Putamen (tissue), 1 donor: ENCODE data around the gene CCDC78.

ENCODE experiments used
- DNase-seq: peaks from one replicate; pipeline ENCODE4 v3.0.0-alpha.2; 2016; ENCODE audit warnings: low spot score

CCDC78 gene

DNA sequence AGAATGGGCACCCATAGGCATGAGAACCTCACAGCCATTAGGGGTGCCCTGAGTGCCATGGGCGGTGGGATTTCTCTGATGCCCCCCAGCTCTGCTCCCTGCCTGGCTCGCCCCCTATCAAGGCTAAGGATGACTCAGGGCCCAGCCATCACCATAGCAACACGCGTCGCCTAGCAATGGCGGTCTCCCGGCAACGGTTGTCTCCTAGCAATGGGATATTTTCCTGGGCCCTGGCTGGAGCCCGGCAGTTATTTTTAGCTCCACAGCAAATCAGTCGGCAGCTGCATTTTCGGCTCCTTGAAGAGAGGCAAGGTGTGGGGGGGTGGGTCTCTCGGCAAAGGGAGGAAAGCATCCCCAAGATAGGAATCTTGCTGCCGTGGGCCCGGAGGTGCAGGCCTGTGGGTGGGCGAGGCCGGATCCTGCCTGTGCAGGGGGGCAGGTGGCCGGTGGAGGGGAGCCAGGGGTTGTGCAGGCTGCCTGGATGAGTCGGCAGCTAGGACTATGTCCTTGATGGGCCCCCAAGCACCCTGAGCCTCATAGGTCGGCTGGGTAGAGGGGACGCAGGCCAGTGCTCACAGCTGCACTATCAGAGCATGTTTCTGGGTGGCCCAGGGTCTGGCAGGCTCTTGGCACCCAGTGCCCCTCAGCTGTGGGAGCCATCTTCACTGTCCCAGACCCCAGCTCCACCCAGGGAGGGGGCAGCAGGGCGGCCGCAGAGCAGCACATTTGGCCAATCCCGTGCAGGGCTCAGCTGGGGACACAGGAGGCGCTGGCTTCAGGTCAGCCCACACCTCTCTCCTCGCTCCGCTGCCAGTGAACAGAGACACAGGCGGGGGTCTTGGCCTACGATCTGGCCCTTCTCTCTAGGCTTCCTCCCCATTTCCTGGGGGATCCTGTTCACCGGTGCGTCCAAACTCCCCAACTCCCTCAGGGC lies 16.4 kb downstream of the CCDC78 start:
- DNase-seq = no peak

DNA sequence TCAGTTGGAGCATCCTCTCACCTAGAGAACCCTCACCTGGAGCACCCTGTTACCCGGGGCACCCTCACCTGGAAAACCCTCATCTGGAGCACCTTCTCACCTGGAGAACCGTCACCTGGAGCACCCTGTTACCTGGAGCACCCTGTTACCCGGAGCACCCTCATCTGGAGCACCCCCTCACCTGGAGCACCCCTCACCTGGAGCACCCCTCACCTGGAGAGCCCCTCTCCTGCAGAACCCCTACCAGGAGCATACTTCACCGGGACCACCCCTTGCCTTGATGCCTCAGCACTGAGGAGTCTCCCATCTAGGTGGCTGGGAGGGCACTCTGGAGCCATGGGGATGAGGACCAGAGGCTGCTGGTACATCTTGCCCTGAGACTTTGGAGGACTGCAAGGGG lies 17.3 kb downstream of the CCDC78 start:
- DNase-seq = no peak

DNA sequence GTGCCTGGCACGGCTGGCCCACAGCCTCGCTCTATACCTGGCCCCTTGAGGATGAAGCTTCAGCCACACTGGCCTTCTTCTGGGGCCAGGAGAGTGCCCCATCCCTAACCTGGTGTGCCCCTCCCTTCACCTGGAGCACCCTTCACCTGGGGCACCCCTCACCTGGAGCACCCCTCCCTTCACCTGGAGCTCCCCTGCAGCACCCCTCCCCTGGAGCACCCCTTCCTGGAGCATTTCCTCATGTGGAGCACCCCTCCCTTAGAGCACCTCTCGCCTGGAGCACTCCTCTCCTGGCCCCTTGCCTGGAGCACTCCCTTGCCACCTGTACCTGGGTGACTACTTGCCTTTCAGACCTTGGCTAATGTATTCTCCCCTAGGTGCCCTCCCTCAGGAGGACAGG lies 18.2 kb downstream of the CCDC78 start:
- no peak for DNase-seq

DNA sequence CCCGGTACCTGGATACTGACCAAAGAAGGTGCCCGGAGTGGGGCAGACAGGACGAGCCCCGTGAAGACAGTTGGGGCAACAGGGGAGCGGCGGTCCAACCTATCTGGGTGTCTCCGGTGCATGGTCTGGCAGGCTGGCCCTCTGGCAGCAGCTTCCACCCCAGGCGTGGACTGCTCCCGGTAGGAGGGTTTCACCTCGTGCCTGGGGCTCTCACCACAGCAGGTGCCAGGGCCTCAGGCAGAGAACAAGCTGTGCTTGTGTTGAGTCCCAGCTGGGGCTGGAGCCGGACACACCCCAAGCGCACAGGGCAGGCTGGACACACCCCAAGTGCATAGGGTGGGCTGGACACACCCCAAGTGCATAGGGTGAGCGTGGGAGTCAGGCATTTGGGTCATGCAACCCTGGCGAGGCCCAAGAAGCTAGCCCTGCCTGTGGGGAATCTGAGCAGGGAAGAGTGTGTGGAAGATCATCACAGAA lies 19.1 kb downstream of the CCDC78 start:
- DNase-seq = no peak

DNA sequence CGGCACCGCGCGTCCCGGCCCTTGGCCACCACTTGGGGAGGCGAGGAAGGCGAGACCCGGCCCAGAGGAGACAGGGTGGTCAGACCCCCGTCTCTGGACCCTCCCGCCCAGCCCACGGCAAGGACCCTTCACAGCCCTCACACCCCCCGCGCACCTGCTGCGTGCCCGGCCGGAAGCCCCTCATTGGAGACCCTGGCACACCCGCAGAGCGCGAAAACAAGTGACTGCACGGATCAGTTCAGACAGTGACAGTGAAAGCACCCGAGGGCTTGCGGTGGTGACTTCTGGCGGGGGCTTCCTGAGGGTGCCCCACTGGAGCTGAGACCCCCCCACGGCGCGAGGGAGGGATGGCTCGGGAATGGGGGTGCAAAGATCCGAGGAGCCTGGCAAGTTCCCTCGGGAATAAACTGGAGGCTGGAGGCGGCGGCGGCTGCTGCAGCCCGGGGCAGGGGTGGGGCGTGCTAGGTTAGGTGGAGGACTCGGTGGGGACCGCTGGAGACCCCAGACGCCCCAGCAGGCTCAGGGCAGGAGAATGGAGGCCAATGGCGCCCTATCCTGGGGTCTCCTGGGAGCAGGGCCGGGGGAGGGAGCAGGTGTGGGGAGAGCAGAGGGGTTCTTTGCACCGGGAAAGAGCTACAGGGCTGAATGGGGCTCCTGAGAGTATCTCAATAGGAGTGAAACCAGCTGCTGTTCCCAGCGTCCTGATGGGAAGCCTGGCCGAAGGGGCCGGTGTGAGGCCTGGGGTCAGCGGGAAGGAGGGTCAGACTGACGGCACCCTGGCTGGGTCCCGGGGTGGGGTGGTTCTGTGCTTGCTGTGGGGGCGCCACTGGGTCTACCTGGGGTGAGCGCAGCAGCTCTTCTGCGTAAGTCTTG lies 19.8 kb downstream of the CCDC78 start:
- no peak for DNase-seq

DNA sequence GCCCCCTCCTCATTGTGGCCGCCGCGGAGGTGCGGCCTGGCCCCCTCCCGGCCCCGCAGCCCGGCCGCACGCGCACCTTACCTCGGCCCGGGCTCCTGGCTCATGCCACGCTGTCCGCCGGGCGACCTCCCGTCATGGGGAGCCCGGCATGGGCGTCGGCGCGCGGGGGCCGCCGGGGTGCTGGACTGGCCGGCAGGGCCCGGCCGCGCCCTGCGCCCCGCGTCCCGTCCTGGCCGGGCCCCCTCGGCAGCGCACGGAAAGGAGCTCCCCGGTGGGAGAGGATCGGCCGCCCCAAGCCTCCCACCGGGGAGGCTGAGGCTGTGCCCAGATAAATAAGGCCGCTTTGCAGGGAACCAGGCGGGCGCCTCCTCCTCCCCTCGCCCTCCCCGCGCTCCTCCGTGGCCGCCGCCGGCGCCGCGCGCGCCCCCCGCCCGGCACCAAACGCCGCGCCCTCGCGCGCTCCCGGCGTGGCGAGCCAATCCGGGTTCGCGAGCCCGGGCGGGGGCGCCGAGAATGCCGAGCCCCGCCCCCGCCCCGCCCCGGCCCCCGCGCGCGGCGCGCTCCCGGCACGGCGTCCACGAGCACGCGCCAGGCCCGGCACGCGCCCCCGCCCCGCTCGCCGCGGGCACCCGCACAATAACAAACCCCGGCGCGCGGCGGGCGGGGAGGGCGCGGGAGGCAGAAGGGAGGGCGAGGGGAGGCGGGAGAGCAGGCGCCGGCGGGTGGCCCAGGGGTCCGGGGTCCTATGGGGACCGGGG lies 20.6 kb downstream of the CCDC78 start, which contains the start of gene FBXL16:
TSS of gene FBXL16 (minus strand) at position 371 of the 758 bp plus-strand sequence. CDS start 8,396 bp downstream, outside the sequence.
- no peak for DNase-seq

DNA sequence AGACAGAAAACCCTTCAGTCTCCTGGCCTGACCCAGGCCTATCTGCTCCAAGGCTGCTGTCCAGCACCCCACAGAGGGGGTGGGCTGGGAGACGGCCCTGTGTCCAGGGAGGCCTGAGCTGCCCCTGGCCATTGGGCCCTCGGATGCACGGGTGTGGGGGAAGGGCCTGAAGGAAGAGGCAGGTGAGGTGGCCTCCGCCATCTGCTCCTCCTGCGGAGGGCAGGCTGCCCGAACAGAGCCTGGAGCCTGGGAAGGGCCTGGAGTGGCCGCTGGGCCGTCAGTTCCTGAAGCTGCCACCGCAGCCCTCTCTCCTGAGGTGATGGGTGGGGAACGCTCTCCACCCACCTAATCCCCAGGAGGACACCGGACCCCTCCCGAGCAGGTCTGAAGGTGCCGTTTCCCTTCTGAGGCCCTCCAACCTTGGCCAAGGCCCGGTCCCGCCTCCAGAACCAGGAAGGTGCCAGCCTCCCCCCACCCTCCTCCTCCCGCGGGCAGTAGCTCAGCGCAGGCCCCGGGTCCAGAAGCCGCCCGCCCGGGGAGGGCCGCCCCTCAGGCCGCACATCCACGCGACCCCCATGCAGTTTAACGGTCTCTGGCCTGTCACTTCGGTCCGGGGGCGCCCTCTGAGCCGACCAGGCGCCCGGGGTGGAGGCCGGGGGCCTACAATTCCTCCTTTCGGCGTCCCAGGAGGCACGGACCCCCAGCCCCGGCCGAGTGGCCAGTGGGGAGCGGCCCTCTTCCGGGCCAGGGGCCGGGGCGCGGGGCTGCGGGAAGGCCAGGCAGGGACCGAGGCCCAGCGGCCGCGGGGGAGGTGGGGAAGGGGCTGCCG lies 21.5 kb downstream of the CCDC78 start:
- DNase-seq = no peak

DNA sequence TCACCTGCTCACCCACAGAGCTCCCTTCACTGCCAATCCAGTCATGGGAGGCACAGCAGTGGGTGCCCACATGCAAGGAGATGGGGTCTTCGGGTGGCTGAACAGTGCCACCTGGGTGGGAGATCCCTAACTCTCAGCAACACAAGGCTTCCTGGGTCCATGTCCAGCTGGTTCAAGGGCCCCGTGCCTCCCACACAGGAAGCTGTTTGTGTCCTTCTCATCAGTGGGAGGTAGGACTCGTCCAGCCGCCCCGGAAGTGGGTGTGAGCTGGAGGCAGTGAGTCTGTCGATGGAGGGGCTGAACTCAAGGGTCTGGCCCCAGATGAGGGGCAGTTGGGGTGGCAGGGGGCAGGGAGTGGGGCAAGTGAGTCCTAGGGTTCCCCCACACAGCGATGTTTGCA lies 22.2 kb downstream of the CCDC78 start:
- DNase-seq = no peak

DNA sequence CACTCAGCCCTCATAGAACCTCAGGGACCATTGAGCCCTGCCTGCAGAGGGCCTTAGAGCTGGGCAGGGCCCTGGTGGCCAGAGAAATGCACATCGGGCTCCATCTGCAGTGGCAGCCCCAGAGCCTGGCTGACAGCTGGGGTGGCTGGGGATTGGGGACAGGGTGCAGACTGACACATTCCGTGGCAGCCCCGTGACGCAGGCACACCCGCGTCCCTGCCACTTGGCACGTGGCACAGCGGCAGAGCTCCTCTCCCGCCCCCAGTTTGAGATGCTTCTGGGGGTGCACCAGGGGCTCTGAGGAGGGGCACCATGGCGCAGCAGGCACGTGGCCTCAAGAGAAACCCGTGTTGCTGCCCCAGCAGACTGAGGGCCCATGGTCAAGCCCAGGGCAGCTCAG lies 22.8 kb downstream of the CCDC78 start:
- peak; percentile 76 for DNase-seq

DNA sequence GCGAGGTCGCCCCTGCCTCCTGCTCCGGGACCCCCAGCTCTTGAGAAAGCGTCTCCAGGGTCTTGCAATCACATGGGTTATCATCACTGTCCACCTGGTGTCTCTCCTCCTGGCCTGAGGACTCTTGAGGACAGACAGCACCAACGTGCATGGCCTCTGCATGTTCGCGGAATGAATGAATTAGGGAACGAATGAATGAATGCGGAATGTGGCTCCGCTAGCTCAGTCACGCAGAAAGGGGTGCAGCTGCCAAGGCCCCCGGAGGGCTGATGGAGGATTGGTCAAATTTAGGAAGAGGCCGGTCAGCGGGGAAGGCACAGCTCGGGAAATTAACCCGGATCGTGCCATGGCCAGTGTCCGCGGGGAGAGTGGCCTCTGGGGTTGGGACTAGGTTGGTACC lies 23.9 kb downstream of the CCDC78 start:
- DNase-seq = no peak

DNA sequence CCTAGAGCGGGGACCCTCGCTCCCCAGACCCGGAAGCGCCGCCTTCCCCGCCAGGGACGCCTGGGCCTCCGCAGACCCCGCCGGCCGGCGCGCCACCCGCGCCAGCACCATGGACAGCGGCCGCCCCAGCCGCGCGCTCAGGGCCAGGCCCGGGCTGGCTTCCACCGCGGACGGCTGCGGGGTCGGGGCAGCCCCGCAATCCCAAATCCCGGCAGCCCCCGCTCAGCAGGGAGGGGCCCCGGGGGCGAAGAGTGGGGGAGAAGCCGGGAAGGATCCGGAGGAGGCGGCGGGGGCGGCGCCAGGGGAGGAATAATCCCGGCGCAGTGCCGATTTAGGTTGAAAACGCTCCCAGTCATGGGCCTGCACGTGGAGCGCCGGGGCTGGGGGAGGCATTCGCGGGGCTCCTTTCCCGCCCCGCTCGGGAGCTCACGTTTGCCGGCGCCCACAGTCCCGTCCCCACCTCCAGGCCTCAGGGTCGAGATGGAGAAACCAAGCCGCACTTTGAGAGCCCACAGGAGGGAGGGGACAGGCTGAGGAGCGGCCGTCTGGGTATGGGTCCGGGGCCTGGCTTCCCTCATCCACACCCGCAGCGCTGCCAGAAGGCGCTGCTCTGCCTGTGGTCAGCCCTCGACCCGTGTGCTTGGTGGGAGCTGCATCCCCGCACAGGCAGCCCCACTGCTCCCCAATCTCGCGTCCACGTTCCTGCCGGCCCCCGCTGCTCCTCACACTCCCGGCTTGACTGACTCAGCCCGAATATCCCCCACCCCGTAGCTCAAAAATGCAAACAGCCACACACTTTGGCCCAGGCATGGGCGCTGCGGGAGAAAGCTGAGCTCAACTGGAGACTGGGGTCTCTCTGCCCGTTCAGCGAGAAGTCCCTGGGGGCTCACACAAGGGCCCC lies 25.3 kb downstream of the CCDC78 start:
- no peak for DNase-seq

DNA sequence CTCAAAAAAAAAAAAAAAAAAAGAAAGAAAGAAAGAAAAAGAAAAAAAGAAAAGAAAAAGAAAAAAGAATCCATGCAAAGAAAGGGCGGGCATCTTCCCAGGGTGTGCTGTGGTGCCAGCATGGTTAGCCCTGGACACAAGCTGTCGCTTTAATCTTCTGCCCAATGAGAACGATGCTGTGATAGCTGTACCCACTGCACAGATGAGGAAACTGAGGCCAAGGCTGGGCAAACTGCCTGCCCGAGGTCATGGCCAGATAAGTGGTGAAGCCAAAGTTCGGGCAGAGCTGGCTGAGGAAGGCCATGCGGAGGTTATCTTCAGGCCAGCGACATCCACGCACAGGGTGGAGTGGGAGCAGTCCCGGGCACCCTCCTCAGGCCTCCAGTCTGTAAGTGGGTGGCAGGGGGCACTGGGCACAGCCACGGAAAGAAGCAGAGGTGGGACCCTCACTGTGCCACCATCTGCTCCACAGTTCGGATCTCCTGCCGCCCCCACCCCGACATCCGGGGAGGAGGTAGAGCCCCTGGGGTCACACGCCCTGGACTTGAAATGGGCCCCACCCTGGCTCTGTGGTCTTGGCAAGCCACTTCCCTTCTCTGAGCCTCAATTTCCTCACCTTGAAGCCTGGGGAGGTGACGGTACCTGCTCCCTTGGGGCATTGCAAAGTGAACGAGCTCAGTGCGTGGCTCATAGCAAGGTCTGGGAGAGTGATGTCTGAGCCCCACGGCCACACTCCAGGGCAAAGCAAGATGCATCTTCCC lies 27.2 kb downstream of the CCDC78 start:
- DNase-seq = no peak

DNA sequence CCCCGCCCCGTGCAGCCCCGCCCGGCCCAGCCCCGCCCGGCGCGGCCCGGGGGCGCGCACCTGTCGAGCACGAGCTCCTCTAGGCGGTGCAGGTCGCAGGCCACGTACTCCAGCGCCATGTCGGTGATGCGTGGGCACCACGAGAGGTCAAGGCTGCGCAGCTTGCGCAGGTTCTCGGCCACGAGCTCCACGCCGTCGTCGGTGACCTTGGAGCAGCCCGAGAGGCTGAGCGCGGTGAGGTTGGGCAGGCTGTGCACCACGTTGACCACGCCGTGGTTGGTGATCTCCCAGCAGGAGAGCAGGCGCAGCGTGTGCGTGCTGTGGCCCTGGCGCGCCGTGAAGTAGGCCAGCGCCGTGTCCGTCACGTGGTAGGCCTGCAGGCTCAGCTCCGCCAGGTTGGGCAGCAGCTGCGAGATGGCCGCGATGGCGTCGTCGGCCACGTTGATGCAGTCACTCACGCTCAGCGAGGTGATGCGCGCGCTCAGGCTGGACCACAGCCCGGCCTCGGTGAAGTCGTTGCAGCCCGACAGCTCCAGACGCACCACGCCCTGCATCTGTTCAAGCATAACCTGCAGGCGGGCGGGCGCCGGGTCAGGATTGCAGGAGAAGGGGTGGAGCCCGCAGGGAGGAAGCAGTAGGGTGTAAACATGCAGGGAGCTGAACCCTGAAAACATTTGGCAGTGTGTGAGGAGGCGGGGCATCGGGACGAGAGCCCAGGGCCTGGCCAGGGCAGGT lies 30.7 kb downstream of the CCDC78 start:
- no peak for DNase-seq

DNA sequence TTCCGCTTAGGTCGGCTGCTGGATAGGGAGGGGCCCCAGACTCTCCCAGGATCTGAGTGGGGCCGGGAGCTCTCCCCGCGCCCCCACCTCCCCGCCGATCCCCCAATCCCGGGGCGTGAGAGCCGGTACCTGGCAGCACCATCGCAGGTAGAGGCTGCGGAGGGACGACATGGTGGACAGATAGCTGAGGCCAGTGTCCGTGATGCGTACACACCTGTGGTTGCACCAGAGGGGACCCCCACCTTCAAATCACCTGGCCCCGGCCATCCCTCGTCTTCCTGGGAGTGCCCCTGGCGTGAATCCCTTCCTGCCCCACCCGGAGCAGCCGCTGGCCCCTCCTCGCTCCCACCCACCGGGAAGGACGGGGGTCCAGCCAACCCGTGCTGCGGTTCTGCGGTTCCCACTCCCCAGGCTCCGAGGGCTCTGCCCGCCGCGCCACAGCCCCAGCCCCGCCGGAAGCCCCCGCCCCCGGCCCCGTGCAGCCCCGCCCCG lies 31.3 kb downstream of the CCDC78 start:
- no peak for DNase-seq

DNA sequence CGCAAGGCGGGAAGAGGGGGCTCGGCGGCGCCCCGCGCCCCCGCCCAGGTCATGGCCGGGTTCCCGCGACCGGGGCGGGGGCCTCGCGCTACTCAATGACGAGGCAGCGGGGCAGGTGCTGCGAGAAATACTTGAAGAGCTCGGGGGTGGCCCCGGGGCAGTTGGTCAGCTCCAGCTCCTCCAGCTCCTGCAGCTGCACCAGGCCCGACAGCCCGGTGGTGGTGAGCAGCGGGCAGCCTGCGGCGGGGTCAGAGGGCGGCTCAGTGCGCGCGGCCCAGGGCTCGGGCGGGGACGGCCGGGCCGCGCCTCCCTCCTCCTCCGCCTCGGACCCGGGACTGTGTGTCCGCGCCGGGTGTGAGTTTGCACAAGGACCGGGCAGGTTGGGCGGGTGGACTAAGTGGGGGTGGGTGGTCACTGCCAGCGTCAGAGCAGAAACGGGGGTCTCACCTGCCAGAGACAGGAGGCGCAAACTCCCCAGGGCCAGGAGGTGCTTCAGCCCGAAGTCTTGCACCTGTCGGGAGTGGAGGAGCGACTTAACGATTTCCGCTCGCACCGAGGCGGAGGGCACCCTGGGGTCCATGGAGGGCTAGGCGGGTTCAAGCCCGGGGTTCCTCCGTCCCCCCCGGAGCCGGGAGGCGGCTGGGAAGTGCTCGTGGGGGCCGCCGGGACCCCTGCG lies 31.9 kb downstream of the CCDC78 start:
- no peak for DNase-seq

DNA sequence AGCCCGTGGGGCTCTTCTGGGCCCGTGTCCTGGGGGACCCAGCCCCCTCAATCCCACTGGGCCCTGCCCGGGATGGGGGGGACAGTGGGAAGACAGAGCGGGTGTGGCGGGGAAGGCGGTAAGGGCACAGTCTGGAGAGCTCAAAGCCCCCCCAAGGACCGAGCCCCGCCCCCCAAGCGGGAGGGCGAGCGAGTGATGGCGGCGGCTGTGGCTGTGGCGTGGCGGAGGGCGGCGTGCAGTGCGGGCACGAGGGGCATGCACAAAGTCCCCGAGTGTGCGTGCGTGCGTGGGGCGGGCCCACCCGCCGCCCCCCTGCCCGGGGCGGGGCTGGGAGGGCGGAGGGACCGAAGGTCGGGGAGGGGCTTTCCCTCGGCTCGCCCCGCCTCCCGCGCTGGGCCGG lies 32.5 kb downstream of the CCDC78 start:
- no peak for DNase-seq

DNA sequence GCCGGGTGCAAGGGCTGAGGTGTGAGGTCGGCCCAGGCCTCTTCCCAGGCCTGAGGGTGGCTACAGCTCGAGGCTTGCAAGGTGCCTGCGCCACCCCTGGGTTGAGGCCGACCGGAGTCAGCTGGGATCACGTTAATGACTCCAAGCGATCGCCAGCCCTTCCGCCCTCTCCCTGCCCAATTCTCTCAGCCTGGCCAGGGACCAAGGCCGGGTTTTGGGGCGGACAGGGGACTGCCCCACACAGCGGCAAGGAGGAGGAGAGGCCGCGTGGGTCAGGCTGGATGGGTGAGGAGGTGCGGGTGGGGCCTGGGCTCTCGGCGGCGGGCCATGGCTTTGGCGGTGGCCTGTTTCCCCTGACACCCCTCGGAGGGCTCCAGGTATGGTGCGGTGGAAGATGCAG lies 32.9 kb downstream of the CCDC78 start:
- DNase-seq = no peak
